Inferior parietal cortex (tissue), 1 donor: ENCODE results near the gene HES1.
"Not testable (repeated sequence)": the region's sequence is repeated elsewhere in the genome, so short reads cannot be mapped to it uniquely, and the experiment has no call there.

ENCODE experiments used
- DNase-seq: peaks from one replicate; pipeline ENCODE4 v3.0.0-alpha.2; 2016; ENCODE audit errors: extremely low spot score

Gene HES1

GRCh38 chr3:194135806-194136518 lies at the start of gene HES1:
Gene HES1, plus strand, starts transcription at chr3:194136148. Its CDS starts 233 bp downstream, at chr3:194136381.
- DNase-seq, result peak; percentile 82

DNA sequence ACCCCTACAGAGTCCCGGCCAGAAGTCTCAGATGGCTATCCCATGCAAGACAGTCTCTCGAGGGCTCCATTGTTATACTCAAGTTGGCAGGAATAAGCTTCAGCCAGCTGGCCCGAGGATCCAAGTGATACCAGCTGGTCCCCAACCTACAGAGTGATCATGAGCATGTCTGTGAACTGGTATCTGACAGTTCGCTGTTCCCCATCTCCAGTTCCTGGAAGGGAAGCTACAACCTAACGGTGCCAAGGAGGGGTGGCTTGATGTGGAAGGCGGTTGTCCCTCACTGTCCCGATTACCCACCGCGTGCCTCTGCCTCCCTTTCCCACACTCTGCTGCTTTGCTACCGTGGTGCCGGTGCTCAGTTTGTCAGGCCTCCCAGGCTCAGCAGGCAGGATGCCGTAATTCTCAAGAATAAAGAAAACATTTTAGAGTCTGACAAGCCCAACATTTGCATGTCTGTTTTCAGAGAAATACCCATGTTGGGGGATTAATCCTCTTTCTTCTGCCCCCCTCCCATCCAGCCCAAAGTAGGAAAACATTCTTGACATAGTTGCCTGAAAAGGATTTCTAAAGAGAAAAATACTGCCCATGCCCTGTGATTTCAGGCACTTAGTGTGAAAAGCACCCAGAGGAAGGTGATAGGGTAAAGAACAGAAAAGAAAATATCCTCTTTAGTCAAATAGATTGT lies 49.4 kb upstream of the HES1 start:
- no peak for DNase-seq

DNA sequence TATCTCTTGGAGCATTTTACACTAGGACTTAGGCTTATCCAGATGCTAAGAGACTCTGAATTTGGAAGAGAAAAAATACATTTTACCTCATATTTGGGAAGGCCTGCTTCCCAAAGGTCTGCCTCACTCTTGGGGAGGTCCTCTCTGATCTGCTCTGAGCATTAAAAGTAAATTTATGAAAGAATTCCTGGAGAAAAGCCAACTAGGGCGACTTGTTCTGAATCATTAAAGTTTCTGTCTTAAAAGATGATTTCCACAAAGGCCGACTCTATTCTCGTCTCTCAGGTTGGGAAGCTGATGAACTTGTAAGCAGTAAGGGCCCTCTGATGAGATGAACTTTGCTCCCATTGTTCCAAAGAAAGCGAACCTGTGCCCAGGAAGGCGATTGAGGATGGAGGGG lies 48.7 kb upstream of the HES1 start:
- DNase-seq, result no peak

- no peak for DNase-seq
These were observed 47.7 kb upstream of the HES1 start for GRCh38 chr3:194087995-194088855.

- peak; percentile 62 for DNase-seq
These were observed 46.4 kb upstream of the HES1 start for GRCh38 chr3:194089357-194090177.

DNA sequence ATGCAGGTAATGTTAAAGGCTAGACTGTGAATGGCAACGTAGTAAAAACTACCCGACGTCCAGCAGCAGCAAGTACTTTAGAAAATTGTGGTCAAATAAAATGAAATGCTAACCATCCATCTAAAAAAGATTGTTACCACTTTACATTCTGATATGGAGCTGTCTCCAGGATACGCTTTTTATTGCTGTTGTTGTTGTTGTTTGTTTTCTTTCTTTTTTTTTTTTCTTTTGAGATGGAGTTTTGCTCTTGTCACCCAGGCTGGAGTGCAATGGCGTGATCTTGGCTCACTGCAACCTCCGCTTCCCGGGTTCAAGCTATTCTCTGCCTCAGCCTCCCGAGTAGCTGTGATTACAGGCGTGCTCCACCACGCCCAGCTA lies 45.8 kb upstream of the HES1 start:
- not testable (repeated sequence) for DNase-seq

DNA sequence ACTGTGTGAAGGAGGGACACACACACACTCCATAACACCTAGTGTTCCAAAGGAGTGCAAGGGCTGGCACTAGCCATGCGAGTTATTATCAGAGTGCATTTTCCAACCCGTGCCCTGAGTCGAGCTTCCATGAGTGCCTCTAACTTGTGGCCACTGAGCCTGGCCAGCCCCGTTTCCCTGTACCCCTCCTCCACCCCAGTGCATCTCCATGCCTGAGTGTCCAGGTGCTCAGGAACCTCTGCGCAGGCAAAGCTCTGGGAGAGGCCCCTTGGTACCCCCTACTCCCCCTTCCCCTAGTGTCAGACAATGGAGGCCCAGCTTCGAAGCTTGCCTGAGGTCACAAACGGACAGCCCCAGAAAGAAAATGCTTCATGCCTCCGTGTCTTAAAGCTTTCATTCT lies 45.2 kb upstream of the HES1 start:
- DNase-seq, result no peak

DNA sequence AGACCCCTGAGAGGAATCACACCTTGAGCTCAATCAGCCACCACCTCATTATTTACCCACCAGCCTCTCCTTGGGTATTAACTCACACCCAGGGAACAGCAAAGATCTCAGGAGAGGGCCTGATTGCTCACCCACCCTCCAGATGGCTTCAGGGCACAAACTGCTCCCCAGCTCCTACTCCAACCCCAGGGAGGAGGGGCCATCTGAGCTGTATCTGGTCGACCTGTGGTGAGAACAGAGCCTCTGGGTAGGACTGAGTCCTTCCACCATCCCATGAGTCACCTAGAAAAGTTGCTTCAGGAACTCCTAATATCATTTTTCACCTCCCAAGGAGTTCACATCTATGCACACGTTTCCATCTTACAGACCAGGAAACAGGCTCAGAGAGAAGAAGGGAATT lies 44.8 kb upstream of the HES1 start:
- DNase-seq, result no peak

DNA sequence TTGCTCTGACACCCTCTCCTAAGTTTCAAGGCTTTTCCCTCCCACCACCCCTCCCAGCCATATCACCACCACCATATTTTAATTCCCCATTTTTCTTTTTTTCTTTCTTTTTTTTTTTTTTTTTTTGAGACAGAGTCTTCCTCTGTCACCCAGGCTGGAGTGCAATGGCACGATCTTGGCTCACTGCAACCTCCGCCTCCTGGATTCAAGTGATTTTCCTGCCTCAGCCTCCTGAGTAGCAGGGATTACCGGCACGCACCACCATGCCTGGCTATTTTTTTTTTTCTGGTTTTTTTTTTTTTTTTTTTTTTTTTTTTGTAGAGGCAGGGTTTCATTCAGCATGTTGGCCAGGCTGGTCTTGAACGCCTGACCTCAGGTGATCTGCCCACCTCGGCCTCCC lies 44.1 kb upstream of the HES1 start:
- not testable (repeated sequence) for DNase-seq

- no peak for DNase-seq
These were observed 43.1 kb upstream of the HES1 start for GRCh38 chr3:194092881-194093301.

GRCh38 chr3:194093842-194094241 lies 42.1 kb upstream of the HES1 start:
- DNase-seq, result no peak

DNA sequence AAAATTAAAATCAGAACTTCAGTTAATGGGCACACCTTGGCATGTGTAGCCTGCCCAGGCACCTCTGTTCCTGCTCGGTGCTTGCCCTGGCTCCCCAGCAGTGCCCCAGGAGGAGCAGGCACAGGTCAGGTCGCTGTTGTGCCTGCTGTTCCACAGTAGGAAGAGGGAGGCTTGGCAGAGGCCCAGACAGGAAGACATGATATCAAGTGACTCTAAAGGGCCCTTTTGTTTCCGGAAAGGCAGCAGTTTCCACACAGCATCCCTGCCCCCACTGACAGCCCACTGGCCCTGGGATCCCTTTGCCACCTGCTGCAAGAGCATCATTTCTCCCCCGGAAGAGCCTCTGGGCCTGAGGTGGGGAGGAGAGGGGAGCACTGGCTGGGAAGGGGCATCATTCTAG lies 40.5 kb upstream of the HES1 start:
- DNase-seq, result no peak

GRCh38 chr3:194095902-194096301 lies 40.0 kb upstream of the HES1 start:
- DNase-seq, result no peak

DNA sequence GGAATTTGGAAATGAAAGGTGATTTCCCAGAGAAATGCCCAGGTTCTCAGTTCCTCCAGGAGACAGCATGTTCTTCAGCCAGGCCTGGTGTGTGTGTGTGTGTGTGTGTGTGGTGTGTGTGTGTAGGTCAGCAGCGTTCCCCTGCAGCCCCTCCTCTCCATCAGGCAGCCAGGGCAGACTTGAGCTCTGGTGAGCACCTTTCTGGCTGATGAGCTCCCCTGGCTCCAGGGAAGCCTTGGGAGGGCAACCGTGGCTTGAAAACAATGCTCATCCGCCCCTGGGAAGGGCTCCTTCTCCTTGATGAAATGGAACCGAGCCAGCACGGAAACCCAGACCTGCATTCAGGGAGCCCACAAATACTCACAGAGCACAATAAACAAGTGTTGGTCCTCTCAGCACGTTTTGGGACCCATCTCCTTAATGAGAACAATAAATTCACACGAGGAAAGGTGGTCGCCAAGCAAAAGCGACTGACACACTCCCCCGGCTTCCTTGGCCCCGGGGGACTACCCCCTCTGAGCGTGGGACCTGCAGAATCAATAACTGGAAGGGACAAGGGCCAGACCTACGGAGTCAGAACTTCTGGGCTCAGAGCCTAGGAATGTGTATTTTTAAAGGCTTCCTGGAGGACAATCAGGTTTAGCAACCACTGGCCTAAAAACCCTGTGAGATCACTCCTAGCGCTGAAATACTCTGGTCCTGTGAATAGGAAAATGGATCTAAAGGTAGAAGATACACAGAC lies 38.6 kb upstream of the HES1 start:
- no peak for DNase-seq

- no peak for DNase-seq
These were observed 37.7 kb upstream of the HES1 start for GRCh38 chr3:194098081-194098842.

DNA sequence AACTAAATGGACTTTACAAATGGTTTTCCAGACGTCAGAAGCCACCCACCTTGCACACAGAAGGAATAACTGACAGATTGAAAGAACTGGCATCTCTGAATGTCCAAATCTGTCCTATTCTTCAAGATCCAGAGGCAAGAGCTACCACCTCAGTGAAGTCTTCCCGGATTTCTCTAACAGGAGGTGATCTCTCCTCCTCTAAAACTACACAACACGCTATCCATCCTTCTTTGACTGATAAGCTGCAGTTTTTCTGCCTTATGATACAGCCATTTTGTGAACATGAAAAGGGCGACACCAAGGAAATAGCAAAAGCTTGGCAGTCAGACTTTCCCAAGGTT lies 37.1 kb upstream of the HES1 start:
- DNase-seq, result no peak

- DNase-seq, result no peak
These were observed 36.7 kb upstream of the HES1 start for GRCh38 chr3:194099215-194099614.

GRCh38 chr3:194100856-194101390 lies 35.0 kb upstream of the HES1 start:
- no peak for DNase-seq

- DNase-seq, result no peak
These were observed 34.1 kb upstream of the HES1 start for GRCh38 chr3:194101592-194102432.
